GM18502 (cell line): ENCODE measurements around the gene LRFN2.

Experiments used
- ATAC-seq: cut with Tn5 transposase; IDR thresholded peaks from one replicate; pipeline ENCODE4 v1.9.1; 2021; ENCODE audit warnings: mild to moderate bottlenecking; ENCODE audit not compliant: unreplicated experiment, poor library complexity

Gene LRFN2

DNA sequence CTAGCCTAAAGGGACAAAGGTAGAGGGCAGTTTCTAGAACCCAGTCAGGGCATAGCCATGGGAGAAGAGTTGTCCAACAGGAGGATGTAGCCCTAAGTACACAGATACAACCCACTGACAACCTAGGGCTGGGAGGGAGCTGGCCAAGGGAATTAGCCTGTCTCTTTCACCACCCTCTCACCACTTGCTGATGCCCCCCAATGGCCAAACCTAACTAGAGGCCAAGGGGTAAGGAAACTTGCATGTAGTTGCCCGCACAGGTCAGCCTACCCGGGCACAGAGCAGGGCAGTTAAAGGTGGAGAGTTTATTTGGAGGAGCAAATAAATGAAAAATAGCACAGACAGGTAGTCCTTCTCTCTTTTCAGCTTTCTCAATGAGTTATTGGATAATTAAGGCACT is 143.3 kb downstream of the LRFN2 start:
- no peak for ATAC-seq

DNA sequence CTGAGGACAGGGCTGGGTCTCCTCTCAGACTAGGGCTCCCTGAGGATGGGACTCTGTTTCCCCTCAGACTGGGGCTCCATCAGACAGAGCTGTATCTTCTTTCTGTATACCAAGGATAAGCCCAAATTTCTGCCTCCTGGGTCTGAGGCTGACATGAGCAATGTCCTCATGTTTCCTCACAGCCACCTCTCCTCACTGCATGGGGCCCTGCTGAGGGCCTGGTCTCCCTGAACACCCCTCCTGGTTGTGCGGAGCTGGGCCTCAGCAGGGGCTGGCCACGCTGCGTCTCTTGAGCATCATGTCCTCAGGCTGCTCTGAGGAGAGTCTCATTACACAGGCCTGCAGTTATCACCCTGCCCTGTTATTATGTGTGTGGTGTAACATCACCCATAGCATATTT is 144.6 kb downstream of the LRFN2 start:
- no peak for ATAC-seq

DNA sequence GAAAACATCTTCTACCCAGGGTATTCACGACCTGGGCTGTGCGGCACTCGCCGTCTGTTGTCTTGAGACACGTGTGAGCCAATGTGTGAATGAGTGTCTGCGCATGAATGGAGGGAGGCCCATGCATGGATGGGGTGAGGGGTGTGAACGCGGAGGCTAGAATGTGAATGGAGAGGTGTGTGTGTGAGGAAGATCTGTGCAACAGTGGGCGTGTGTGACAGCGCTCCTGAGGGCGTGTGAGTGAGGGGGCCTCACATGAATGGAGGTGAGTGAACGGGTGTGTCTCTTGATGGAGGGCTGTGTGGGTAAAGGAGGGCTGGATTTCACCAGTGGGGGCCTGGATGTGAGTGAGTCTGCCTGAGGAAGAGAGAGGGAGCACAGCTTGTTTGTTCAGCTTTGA is 146.0 kb downstream of the LRFN2 start:
- ATAC-seq: no peak

DNA sequence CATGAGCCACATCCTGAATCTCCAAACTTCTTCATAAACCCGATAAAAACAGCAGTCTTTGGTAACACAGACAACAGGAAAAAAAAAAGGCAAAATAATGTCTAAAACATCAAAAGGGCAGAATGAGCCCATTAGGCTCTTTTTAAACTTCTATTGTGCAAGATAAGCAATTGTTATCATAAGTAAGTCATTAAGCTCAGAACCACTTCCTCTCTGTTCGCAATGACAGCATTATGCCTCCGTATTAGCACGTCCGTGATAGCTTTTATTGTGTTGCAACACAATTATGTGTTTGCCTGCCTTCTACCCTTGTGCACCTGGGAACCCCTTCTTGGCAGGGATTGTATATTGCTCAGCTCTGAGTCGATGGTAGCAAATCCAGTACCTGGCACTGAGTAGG is 147.1 kb downstream of the LRFN2 start:
- ATAC-seq: no peak

DNA sequence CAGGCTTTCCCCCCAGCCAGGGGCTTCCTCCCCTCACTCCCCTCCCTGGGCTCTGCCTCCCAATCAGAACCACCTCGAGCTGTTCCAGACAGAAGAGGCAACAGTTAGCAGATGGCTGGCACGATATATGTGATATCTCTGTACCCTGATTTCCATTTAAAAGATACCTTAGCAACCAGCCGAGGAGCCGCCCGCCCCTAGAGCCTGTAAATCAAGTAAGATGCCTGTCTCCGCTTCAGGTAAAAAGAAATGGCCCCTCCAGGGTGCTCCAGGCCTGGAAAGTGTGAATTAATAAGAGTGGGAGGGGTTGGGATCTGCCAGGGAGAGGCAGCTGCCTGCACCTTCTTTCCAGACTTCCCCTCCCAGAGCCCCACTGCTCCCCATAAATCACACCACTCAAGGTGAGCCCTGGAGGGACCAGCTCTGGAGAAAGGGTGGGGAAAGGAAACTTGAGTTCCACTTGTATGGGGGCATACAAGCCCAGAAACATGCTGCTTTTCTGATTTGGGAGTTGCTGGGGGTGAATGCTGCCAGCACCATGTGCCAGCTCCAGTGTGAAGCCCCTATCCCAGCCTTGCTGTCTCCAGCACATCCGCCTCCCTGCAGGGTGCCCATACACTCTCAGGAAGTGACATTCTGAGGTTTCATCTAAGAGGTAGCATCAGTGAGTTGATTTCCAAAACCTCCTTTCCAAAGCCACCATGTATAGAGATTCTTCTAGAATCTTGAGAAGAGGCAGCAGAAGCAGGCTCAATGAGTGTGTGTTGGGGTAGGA is 148.0 kb downstream of the LRFN2 start:
- ATAC-seq: no peak

DNA sequence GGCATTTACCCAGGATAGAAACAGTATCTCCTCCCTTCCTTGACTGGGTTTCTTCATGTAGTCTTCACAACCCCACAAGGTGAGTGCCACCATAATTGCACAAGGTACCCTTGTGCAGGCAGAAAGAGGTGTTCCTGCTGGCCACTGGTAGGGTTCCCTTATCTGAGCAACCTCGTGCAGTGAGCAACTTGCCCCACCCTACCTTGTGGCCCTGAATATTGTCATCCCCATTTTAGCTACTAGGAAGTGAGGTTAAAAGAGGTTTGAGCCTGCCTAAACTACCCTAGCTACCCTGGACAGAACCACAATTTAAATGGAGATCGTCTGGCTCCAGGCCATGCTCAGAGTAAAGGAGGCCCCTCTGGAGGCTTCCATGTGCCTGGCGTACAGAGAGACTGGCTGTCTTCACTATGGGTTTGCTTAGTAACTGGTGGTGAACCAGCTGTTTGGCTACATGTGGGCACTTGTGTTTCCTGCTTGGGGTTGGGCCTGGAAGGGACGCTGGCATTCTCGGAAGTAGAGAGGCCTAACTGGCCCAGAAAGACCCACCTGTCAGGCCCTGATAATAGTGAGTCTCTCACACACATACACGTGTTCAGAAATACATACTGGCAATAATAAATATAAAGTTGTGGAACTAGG is 148.8 kb downstream of the LRFN2 start:
- ATAC-seq: no peak

DNA sequence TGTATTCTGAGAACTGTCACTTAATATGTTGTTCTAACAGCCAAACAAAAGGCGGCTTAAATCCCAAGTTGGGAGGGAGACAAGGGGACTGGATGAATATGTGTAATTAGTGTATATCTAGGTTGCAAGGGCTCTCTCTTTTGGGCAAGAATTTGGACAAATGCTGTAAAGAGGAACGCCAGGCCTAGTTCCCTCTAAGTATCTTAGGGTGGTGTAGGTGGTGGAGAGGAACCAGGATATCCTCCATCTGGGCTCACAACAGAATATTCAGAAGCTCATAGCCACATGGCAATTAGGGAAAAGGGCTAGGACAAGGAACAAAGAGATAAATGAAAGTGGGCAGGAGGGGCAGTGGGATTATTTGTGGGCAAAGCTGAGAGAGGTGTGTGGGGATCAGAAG is 149.5 kb downstream of the LRFN2 start:
- no peak for ATAC-seq

DNA sequence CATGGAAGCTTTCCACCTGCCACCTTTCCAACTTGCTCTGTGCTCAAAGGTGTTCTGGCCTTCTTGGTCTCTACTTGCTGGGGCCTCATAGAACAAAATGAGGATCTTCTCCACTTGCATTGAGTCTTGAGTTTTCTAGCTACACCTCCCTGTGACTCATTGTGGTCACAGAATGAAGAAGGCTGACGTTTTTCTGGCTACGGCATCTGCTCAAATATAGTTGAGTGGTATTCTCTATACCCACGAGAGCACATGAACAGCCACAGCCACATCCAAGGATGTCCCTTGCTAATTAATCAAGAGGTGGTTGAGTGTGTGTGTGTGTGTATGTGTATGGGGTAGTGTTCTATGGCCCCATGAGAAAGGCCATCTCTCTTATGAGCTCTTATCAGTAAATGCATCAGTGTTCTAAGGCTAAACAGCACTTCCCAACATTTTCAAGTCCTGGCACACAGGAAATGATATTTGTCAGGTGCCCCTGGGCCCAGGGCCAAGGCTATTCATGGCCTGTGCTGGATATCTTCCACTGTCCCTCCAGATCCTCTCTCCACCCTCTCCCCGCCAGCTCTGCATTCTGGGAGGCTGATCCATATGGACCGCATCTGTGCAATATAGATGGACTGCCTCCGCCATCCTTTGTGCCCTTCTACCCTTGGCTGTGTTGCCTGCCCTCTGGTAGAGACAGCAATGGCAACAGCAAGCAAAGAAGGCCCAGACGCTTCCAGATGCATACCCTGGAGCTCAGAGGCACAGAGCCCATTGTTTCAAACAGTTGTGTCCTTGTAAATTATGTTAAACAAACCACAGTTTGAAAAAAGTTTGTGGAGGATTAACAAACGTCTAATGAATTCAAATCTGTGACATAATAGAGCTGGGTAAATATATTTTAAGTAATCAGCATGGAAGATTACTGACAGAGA is 150.2 kb downstream of the LRFN2 start:
- ATAC-seq: no peak

DNA sequence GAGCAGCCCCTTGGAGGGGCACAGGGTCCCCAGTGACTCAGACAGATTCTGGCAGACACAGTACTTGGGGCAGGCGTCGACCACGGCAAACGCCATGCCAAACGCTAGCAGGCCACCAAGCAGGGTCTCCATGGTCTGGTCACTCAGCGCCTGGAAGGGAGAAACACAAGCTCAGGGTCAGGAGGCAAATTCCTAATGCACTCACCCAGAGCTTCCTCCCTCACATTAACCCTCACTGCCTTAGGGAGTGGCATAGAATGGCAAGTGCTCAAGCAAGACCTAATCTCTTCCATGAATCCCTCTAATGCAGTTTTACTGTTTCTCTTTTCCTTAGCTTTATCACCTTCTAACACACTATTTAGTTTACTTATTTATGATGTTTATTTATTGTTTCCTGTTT is 154.2 kb downstream of the LRFN2 start:
- ATAC-seq: no peak

DNA sequence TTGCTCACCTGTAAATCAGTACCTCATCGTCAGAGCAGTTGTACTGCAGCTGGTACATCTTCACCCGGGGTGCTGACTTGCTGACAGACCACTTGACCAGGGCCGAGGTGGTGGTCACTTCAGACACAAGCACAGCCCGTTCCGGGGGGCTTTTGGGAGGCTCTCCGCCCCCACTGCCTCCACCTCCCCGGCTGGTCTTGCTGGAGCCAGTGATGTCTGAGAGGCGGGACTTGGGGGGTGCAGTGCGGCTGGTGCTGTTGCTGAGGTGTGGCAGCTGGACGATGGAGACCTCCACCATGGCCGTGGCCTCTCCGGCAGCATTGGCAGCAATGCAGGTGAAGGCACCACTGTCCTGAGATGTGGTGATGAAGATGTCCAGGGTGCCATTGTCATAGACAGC is 155.5 kb downstream of the LRFN2 start:
- no peak for ATAC-seq

DNA sequence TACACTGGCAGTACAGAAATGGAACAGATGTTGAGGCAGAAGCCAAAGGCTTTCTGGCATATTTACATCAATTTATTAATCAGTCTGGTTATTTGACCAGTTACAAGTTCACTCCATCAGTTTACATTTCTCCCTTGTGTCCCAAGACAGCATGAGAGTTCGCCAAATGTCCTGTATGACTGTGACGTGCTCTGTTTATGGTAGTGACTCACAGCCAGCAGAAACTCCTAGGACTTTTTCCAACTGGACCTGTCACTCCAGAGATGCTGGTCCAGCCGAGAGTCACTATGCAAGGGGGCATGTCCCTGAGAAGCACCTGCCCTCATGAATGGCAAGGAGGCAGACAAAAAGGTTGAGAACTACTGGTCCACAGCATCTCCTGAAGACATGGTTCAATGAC is 160.0 kb downstream of the LRFN2 start:
- ATAC-seq: no peak

DNA sequence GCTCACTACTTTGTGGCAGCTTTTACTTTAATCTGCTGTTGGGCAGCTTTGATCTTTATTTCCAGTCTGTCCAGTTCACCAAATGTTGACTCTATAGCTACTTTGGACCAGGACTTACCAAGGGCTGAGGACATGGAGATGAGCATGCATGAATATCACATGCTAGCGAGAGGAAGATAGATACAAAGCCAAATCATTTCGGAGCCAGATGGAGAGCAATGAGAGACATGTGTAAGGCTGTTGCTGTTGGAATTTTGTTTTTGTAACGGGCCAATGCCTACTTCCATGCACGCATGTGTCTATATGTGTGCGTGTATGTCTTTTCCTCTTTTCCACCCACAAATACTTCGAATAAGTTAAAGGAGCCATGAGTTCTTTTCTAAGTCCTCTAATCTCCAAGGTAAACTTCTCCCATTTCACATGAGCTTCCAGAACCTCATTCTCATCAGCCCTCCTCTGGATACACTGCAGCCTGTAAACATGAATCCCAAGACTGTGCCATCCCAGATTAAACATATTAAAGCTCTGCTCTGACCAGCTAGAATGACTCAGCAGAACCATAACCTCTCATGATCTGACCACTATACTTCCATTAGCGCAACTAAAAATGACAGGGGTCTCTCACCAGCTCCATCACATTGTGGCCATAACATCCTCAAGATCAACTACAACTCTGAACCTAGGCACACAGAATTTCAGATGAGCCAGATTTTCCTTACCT is 160.7 kb downstream of the LRFN2 start:
- no peak for ATAC-seq

DNA sequence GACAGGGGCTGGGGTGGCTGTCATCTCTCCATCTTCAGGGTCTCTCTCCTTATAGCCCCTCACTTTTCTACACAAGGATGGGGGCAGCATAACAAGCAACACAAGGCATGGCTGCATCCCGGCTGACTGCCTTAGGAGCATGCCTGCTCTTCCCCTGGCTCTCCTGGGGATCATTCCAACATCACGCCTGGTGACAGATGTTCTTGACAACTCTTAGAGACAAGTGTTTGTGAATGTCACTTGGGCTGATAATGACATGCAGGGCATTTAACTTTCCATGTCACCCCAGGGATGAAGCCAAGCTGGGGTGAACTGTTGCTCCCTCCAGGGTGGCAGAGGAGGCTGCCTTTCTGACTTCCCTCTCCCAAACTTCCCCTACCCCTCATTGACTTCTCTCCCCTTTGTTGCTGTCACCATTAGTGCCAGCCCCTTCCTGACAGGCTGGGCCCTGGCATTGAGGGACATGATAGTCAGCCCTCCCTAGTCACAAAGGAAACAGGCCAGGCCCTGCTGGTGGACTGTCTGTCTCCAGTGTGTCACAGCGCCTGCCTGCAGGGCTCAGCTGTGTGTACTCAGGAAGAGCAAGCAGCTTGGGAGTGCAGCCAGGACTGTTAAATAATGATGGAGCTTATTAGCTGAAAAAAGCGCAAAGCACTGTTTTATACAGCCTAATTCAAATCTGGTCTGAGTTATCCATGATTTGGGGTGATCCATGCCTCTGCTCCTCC is 161.8 kb downstream of the LRFN2 start:
- ATAC-seq: no peak

DNA sequence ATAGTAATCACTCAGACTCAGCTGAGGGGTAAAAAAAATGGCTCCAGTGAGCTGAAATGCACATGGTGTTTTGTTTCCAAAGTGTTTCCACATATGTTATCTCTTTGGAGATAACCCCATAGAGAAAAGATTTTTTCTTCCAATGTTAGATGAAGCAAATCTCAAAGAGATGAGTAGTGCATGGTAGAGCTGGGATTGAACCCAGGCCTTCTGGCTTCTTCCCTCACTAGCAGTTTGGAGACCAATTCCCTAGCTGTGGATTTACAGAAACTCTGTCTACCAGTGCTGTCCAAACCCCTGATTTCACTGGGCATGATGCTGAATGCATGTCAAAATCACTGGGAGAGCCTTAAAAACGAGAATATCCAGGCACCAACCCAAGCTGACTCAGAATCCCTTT is 165.1 kb downstream of the LRFN2 start:
- ATAC-seq: no peak

DNA sequence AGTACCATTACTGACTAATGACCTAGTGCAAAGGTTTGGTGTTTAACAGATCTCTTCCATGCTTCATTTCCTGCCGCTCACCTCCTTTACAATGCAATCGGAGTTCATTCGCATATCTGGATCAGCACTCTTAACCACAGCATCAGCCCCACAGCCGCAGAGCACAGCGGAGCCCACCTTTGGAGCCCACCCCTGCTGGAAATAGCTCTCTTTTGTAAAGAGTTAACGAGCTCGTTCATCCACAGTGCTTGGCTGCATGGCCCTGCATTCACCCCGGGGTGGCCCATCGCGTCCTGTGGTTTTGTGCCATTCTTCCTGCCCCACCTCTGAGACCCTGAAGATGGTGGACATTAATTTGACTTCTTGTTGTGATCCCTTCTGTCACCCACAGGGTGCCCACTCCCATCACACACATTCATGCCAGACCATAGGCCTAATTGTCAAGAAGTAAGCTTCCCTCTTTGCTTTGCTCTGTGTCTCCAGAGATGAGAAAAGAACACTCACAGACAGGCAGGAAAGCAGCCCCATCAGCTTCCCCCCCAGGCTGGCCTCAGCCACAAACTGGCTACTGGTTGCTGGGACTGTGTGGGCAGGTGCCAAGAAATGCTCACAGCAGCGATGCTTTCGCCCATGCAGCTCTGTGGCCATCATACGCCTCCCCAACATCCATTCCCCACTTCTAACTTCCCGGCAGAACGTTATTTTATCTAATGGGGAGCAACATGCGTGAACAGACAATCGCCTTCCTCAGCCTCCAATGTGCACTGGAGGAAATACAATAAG is 167.0 kb downstream of the LRFN2 start:
- ATAC-seq: no peak

DNA sequence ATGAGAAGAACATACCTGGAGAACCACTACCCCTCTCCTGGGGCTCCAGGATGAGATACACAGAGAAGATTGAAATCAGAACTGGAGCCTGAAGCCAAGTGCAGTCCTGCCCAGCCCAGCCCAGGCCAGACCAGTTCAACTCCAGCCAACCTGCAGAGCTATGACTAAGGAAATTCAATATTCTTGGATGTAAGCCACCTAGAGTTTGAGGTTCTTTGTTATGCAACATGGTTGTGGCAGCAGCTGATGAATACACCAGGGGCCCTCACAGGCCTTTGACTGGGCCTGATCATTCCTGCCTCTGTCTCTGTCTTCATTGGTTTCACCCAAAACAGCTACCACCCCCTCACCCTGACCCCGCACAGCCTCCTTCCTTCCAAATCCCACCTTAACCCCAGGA is 167.8 kb downstream of the LRFN2 start:
- no peak for ATAC-seq

DNA sequence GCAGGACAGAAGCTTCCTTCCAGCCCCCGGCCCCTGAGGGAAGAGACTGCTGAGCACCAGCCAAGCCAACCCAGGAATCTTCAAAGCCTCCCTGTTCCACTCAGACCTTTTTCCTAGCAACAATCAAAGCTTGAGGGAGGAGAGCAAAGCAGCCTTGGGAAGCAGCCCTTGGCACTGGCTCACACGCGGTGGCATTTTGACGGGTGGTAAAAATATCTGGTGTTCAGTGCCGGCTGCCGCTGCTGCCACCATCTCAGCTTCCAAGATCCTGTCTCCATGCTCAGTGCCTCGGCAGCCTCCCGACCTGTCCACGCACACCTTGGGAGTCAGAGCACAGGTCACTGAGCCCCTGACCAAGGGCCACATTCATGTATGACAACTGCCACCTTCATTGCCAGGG is 170.1 kb downstream of the LRFN2 start:
- no peak for ATAC-seq

DNA sequence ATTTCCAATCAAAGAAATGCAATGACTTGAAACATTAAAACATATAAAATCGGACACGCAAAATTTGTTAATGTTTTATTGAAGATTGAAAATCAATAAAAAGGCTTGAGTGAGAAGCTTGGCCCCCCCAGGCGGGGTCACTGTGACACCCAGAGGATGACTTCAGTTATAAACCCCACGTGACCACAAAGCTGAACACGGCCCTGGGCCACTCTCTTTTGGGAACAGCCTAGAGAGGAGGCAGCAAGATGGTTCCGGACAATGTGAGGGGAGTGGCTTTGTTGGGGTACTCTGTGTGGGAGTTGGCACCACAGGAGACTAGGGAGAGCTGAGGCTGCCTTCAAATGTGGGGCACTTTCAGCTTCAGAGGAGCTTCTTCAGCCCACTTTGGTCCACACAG is 172.5 kb downstream of the LRFN2 start:
- no peak for ATAC-seq

DNA sequence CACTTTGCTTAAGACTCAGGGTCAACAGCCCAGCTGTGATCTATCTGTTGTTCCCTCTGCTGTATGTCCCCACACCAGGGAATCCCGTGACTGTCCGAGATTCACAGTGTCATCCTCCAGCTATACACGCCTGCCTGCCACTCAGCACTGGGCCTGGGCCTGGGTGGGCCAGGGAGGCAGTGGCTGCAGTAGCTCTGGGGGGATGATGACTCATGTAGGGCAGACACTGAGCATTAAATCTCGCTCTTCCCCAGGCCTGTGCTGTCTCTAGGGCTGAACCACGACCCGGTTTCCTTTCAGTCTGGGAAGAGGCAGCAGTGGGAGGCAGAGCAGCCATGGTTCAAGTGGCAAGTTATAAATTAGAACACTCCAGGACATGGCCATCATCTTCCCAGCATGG is 173.9 kb downstream of the LRFN2 start:
- no peak for ATAC-seq
